SJCRH30 (cell line): Measurements from ENCODE around the gene B4GAT1. TPM values are rescaled to one million over a fixed set of nuclear protein-coding genes. Genes with fewer than 3 reads are reported as not detected.
A peak's percentile ranks its signal among the peaks of the same experiment; 100 is the strongest.
"Not testable (repeated sequence)": the region's sequence is repeated elsewhere in the genome, so short reads cannot be mapped to it uniquely, and the experiment has no call there.

Experiments
- DNase-seq, 2 experiments: peaks; one replicate each; pipeline ENCODE4 v3.0.0-alpha.2; 2015 to 2020
- H3K27ac ChIP-seq: fragments of 250-450 bp; sonication (Bioruptor Pico); 2 replicates; pipeline ENCODE4 v1.5.1; 2020; ENCODE audit warnings: mild to moderate bottlenecking, moderate library complexity
- H3K27me3 ChIP-seq: fragments of 250-450 bp; sonication (Bioruptor Pico); 2 replicates; pipeline ENCODE4 v1.5.1; 2020; ENCODE audit warnings: mild to moderate bottlenecking, moderate library complexity
- H3K36me3 ChIP-seq: fragments of 250-450 bp; sonication (Bioruptor Pico); 2 replicates; pipeline ENCODE4 v1.5.1; 2020; ENCODE audit warnings: mild to moderate bottlenecking, moderate library complexity
- H3K4me1 ChIP-seq: fragments of 250-450 bp; sonication (Bioruptor Pico); 2 replicates; pipeline ENCODE4 v1.5.1; 2020; ENCODE audit warnings: mild to moderate bottlenecking, moderate library complexity
- H3K4me3 ChIP-seq: fragments of 250-450 bp; sonication (Bioruptor Pico); 2 replicates; pipeline ENCODE4 v1.5.1; 2020; ENCODE audit warnings: mild to moderate bottlenecking, moderate library complexity
- H3K9me3 ChIP-seq: fragments of 250-450 bp; sonication (Bioruptor Pico); replicated peaks from 2 replicates; pipeline ENCODE4 v1.5.1; 2020; ENCODE audit warnings: mild to moderate bottlenecking, moderate library complexity
- total RNA-seq: library from RNA; depleted of rRNA; stranded (reverse); fragments of >200 nt; shearing (Covaris generic); gene quantifications from 2 replicates; pipeline ENCODE4 v1.2.3, GENCODE V29; 2014

The B4GAT1 gene
- total RNA-seq, 1 experiment from 2014 or later, result 8.0 TPM

- peaks cover 15% of the 10 kb centered on the region for H3K4me1 ChIP-seq
- DNase-seq, result no peak
- no peaks in the 10 kb centered on the region for H3K9me3 ChIP-seq
- no peak overlapping the region for H3K27ac ChIP-seq
- no peaks in the 10 kb centered on the region for H3K36me3 ChIP-seq
- H3K27me3 ChIP-seq, result no peaks in the 10 kb centered on the region
- no peak overlapping the region for H3K4me3 ChIP-seq
These were observed 20.3 kb upstream of the B4GAT1 start for GRCh38 chr11:66367561-66368312.

- DNase-seq, result no peak
- Histone ChIP-seq H3K36me3 (no peaks in the 10 kb centered on the region), H3K4me3 (no peak overlapping the region), H3K27me3 (no peaks in the 10 kb centered on the region), H3K27ac (no peak overlapping the region), H3K9me3 (no peaks in the 10 kb centered on the region), H3K4me1 (peaks cover 15% of the 10 kb centered on the region)
These were observed 19.5 kb upstream of the B4GAT1 start for GRCh38 chr11:66366844-66367477.

DNA sequence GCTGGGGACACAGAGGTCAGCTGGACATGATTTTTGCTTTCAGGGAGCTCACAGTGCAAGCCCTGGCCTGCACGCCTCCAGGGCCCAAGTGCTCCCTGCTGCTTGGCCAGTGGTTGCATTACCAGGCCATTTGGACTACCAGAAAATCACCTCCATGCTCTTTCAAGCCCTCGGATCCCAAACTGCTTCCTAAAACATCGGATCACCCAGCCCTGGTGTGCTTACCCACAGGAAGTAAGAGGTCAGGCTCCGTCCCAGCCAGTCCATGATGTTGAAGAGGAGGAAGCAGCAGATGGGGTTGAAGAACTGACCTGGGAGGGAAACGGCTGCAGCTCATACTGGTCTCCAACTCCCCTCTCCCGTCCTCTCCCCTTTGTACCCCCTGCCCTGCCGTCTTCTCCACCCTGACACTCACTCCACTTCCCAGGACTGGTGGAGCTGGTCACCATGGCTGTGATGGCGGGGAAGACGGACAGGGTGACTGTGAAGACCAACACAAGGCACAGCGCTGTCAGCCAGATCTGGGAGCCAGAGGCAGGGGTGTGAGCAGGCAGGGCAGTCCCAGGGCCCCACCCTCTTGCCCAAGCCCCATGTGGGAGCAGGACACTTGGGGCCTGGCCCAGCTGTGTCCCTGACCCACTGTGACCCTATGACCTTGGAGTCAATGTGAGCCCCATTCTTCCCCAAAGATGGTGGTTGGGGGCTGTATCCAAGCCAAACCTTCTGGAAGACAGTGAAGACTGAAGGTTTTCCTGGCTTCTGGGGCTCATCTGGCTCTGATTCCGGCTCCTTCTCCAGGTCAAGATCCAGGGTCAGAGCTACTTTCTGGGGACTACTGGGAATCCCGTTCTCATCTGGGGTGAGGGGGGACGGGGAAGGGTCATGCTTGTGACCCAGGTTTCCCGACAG is 18.5 kb upstream of the B4GAT1 start:
- no peaks in the 10 kb centered on the region for H3K9me3 ChIP-seq
- no peak overlapping the region for H3K27ac ChIP-seq
- no peaks in the 10 kb centered on the region for H3K36me3 ChIP-seq
- H3K4me3 ChIP-seq, result no peak overlapping the region
- H3K27me3 ChIP-seq, result no peaks in the 10 kb centered on the region
- no peak for DNase-seq
- peaks cover 15% of the 10 kb centered on the region for H3K4me1 ChIP-seq

DNA sequence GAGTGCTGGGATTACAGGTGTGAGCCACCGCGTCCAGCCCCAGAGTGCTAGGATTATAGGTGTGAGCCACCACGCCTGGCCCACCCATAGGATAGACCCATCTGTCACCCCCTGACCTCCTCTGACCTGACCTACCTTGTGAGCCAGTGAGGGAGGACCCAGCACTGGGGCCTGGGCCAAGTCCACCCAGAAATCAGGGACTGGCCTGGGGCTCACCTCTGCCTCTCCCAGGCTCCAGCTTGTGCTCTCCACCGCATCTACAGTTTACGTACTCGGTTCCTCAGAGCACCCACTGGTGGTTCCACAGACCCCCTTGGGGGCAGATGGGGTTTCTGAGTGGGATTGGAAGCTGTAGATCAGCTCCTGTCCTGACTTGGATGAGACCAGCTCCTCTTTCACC is 17.7 kb upstream of the B4GAT1 start:
- no peaks in the 10 kb centered on the region for H3K9me3 ChIP-seq
- no peaks in the 10 kb centered on the region for H3K27me3 ChIP-seq
- no peak for DNase-seq
- no peak overlapping the region for H3K27ac ChIP-seq
- peaks cover 10% of the 10 kb centered on the region for H3K4me1 ChIP-seq
- H3K36me3 ChIP-seq, result no peaks in the 10 kb centered on the region
- no peak overlapping the region for H3K4me3 ChIP-seq

DNA sequence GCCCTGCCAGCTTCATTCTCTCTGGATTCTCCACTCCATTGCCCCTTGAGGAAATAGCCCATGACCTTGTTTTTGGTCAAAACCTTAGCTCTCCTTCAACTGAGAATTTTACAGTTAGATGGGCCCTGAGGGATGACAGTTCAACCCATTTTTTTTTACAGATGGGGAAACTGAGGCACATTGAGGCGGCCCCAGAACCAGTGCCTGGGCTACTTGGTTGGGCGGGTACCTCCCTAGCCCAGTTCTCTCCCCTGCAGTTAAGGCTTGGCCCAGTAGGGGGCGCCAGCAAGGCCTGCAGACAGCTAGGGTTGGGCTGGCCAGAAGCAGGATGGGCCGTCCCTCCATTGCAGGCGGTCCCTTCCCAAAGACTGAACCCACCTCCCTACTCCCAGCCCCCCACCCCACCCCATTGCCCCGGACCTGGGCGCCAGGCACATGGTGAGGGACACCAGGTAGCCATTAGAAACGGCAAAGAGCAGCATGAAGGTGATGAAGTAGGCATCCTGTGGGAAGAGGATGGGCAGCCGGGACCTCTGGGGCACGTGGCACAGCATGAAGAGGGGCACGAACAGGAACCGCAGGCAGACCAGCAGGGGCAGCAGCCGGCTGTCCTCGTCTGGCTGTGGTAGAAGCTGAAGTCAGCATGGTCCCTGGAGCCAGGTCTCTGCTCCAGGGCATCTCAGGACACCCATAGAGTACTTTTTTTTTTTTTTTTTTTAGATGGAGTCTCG is 16.5 kb upstream of the B4GAT1 start:
- no peaks in the 10 kb centered on the region for H3K9me3 ChIP-seq
- peak; percentile 54 to 57 for DNase-seq
- H3K36me3 ChIP-seq, result no peaks in the 10 kb centered on the region
- no peak overlapping the region for H3K4me3 ChIP-seq
- no peaks in the 10 kb centered on the region for H3K4me1 ChIP-seq
- H3K27ac ChIP-seq, result no peak overlapping the region
- H3K27me3 ChIP-seq, result no peaks in the 10 kb centered on the region

DNA sequence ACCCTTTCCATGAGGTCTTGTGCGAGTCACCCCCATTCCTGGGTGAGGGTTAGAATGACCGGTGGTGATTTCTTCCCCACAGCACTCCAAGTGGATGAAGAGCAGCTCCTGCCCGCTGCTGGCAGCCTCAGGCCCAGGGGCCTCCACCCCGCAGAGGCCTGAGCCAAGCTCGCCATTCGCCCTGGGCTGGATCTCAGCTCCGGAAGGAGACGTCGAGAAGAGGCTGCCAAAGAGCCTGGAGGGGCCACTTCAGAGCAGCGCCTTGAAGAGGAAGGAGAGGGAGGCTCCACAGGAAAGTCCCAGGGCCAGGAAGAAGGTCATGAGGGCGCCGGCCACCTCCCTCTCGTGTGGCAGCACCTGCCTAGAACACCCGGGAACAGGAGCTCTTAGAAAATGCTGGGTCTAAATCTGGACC is 15.8 kb upstream of the B4GAT1 start:
- no peaks in the 10 kb centered on the region for H3K9me3 ChIP-seq
- H3K4me3 ChIP-seq, result no peak overlapping the region
- DNase-seq, result no peak
- no peaks in the 10 kb centered on the region for H3K27me3 ChIP-seq
- no peak overlapping the region for H3K27ac ChIP-seq
- no peaks in the 10 kb centered on the region for H3K4me1 ChIP-seq
- no peaks in the 10 kb centered on the region for H3K36me3 ChIP-seq

DNA sequence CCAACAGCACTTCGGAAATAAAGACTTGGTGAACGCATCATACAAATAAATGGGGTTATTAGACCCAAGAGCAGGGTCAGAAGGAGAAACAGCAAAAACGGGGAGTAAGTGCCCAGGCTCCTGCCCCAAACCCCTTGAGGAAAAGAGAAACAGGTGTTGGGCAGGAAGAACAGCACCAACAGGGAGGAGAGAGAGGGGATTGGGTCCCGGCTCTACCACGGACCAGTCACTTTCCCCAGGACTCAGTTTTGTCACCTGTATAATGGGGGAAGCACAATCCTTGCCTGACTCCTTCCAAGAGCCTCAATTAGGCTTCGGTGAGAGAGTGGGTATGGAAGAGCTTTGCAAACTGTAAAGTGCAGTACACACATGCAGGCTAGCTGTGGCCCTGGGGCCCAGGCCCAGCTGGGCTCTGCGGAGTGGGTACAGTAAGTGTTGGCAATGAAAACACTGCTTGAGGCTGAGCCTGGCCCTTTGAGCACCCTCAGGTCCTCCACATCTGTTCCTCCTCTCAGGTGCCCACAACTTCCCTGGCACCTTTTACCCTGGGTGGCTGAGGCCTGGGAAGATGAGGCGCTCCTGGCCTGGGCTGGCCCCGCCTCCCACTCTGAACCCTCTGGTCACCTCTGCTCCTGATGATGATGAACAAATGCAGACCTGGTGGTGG is 15.2 kb upstream of the B4GAT1 start:
- Histone ChIP-seq H3K4me1 (no peaks in the 10 kb centered on the region), H3K27me3 (no peaks in the 10 kb centered on the region), H3K4me3 (no peak overlapping the region), H3K27ac (no peak overlapping the region), H3K9me3 (no peaks in the 10 kb centered on the region), H3K36me3 (no peaks in the 10 kb centered on the region)
- DNase-seq, result no peak

DNA sequence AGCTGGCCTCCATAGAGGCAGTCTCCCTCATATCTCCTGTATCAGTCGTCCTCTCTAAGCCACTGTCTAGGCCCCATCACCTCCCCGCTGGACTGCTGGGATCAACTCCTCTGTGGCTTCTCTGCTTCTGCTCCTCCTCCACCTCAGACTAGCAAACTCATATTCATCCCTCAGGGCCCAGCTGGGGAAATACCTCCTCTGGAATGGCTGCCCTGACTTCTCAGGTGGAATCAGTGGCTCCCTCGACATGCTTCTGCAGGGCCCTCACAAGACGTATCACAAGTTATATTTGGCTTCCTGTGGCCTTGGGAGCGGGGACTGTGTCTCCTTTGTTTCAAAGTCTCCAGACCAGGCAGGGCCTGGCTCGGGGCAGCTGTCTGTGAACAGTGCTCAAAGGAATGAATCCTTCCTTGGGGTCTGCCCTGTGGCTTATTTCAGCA is 14.1 kb upstream of the B4GAT1 start:
- no peak for DNase-seq
- no peaks in the 10 kb centered on the region for H3K9me3 ChIP-seq
- no peak overlapping the region for H3K4me3 ChIP-seq
- no peaks in the 10 kb centered on the region for H3K27me3 ChIP-seq
- H3K36me3 ChIP-seq, result no peaks in the 10 kb centered on the region
- H3K4me1 ChIP-seq, result no peaks in the 10 kb centered on the region
- no peak overlapping the region for H3K27ac ChIP-seq

GRCh38 chr11:66360406-66361073 is 13.1 kb upstream of the B4GAT1 start:
- Histone ChIP-seq H3K9me3 (no peaks in the 10 kb centered on the region), H3K27ac (no peak overlapping the region), H3K4me3 (no peak overlapping the region), H3K27me3 (no peaks in the 10 kb centered on the region), H3K36me3 (no peaks in the 10 kb centered on the region), H3K4me1 (no peaks in the 10 kb centered on the region)
- DNase-seq, result no peak

- H3K4me3 ChIP-seq, result no peak overlapping the region
- no peaks in the 10 kb centered on the region for H3K4me1 ChIP-seq
- no peaks in the 10 kb centered on the region for H3K27me3 ChIP-seq
- no peaks in the 10 kb centered on the region for H3K36me3 ChIP-seq
- no peak for DNase-seq
- H3K27ac ChIP-seq, result no peak overlapping the region
- H3K9me3 ChIP-seq, result no peaks in the 10 kb centered on the region
These were observed 12.2 kb upstream of the B4GAT1 start for GRCh38 chr11:66359662-66360087.

DNA sequence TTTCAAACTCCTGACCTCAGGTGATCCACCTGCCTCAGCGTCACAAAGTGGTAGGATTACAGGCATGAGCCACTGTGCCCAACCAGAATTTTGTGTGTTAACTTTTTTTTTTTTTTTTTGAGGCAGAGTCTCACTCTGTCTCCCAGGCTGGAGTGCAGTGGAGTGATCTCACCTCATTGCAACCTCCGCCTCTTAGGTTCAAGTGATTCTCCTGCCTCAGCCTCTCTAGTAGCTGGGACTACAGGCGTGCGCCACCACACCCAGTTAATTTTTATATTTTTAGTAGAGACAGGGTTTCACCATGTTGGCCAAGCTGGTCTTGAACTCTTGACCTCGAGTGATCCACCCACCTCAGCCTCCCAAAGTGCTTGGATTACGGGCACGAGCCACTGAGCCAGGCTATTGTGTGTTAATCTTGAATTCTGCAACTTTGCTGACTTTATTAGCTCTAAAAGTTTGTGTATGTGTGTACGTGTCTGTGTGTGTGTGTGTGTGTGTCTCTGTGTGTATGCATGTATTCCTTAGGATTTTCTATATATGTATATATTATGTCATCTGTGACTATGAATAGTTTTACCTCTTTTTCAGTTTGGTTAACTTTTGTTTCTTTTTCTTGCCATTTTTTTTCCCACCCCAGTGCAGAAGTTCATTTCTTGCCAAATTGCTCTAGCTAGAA is 3.3 kb upstream of the B4GAT1 start:
- not testable (repeated sequence) for H3K4me3 ChIP-seq, H3K4me1 ChIP-seq, DNase-seq, H3K27ac ChIP-seq, H3K27me3 ChIP-seq, H3K36me3 ChIP-seq, H3K9me3 ChIP-seq

GRCh38 chr11:66349084-66349386 is 1.6 kb upstream of the B4GAT1 start:
- Histone ChIP-seq H3K36me3 (no peaks in the 10 kb centered on the region), H3K9me3 (no peaks in the 10 kb centered on the region), H3K27me3 (no peaks in the 10 kb centered on the region), H3K4me3 (no peak overlapping the region), H3K27ac (no peak overlapping the region), H3K4me1 (peaks cover 2% of the 10 kb centered on the region; the same call in 1 of the 2 replicates)
- DNase-seq, result no peak
